Inflammatory macrophage treated with lipopolysaccharide for 1 hour (primary cell): ENCODE measurements around the gene CCNB1.
"Not testable (repeated sequence)": the region's sequence is repeated elsewhere in the genome, so short reads cannot be mapped to it uniquely, and the experiment has no call there.

Experiments used
- DNase-seq, 2 donors: peaks; one replicate each; pipeline ENCODE4 v3.0.0-alpha.2; 2020 to 2022

The CCNB1 gene

GRCh38 chr5:69187342-69187741, 20.4 kb downstream of the CCNB1 start:
- no peak for DNase-seq

GRCh38 chr5:69188811-69189161, 21.8 kb downstream of the CCNB1 start:
- no peak for DNase-seq

GRCh38 chr5:69189162-69190086, 22.5 kb downstream of the CCNB1 start, which contains the start of gene CENPH:
Gene CENPH (plus strand): TSS chr5:69189583. CDS start chr5:69189635, 52 bp downstream.
- peak; percentile 89 to 96 for DNase-seq

GRCh38 chr5:69202497-69202896, 35.5 kb downstream of the CCNB1 start:
- no peak for DNase-seq

GRCh38 chr5:69206528-69207190, 39.7 kb downstream of the CCNB1 start:
- no peak for DNase-seq

GRCh38 chr5:69209602-69210001, 42.7 kb downstream of the CCNB1 start:
- DNase-seq: no peak

GRCh38 chr5:69211200-69211599, 44.2 kb downstream of the CCNB1 start:
- DNase-seq: no peak

GRCh38 chr5:69212022-69212421, 45.1 kb downstream of the CCNB1 start:
- no peak for DNase-seq

- no peak for DNase-seq
Observed at GRCh38 chr5:69213513-69214215, 46.7 kb downstream of the CCNB1 start.

GRCh38 chr5:69217151-69217511, 50.2 kb downstream of the CCNB1 start:
- no peak for DNase-seq

- peak; percentile 94 to 98 for DNase-seq
Observed at GRCh38 chr5:69217548-69218526, 50.9 kb downstream of the CCNB1 start.

- DNase-seq: no peak
Observed at GRCh38 chr5:69219939-69220338, 53.0 kb downstream of the CCNB1 start.

- not testable (repeated sequence) for DNase-seq
Observed at GRCh38 chr5:69220371-69220770, 53.4 kb downstream of the CCNB1 start.

- DNase-seq: not testable (repeated sequence)
Observed at GRCh38 chr5:69220833-69221232, 53.9 kb downstream of the CCNB1 start.

- DNase-seq: no peak
Observed at GRCh38 chr5:69224520-69224919, 57.6 kb downstream of the CCNB1 start.

- DNase-seq: no peak
Observed at GRCh38 chr5:69225860-69226259, 58.9 kb downstream of the CCNB1 start.
